GM10847 (cell line): Measurements from ENCODE around the gene CAMSAP1.

ENCODE experiments used
- POLR2A ChIP-seq: IDR thresholded peaks from 2 replicates; pipeline ENCODE4 v1.6.1; 2011; ENCODE audit not compliant: insufficient read length; ENCODE audit errors: extremely low read depth

The CAMSAP1 gene

DNA sequence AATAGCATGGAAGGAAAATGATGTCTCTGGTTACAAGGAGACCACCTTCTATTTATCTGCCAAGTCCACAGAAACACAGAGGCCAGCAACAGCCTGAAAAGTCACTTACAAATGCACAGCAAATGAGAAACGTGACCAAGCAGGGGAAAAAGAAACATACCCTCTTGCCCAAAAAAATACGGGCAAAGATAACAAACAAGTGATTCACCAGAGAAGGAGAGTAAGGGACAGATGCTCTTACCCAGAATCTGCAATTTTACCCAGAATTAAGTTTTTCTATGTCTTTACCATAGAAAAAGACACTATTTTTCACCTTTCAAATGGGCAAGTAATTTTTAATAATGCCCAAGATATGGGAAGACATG is 28.1 kb downstream of the CAMSAP1 start:
- TF ChIP-seq POLR2A: no peak

GRCh38 chr9:135878528-135879236 is 28.7 kb downstream of the CAMSAP1 start:
- TF ChIP-seq POLR2A: no peak

GRCh38 chr9:135877791-135878527 is 29.4 kb downstream of the CAMSAP1 start:
- no peak for TF ChIP-seq POLR2A

GRCh38 chr9:135876936-135877335 is 30.4 kb downstream of the CAMSAP1 start:
- no peak for TF ChIP-seq POLR2A

- no peak for TF ChIP-seq POLR2A
Observed at GRCh38 chr9:135874859-135875258, 32.5 kb downstream of the CAMSAP1 start.

DNA sequence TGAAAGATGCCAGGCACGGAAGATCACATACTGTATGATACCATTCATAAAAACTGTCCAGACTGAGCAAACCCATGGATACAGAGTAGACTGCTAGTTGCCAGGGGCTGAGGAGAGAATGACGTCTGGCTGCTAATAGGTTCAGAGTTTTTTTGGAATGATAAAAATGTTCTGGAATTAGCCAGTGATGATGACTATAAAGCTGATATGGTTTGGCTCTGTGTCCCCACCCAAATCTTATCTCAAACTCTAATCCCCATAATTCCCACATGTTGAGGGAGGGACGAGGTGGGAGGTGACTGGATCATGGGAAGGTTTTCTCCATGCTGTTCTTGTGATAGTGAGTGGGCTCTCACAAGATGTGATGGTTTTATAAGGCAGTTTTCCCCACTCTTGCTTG is 37.4 kb downstream of the CAMSAP1 start:
- TF ChIP-seq POLR2A: no peak

DNA sequence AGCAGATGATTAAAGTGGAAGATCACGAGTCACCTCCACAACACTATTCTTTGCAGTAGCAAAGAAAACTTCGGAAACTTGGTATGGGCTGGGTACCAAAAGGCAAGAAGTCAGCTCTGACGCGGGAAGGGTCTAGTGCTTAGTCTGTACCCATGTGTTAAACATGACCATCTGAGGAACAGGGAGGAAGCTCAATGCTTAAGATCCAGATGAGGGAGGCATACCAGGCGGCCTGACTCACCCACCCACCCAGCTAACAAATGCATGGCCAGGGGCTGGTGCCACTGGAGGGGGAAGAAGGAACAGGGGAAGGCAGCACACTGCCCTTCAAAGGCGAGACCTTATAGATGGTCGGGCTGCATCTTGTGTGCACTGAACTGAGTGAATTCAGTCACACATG is 41.8 kb downstream of the CAMSAP1 start:
- no peak for TF ChIP-seq POLR2A

- no peak for TF ChIP-seq POLR2A
Observed at GRCh38 chr9:135864447-135865049, 42.8 kb downstream of the CAMSAP1 start.

DNA sequence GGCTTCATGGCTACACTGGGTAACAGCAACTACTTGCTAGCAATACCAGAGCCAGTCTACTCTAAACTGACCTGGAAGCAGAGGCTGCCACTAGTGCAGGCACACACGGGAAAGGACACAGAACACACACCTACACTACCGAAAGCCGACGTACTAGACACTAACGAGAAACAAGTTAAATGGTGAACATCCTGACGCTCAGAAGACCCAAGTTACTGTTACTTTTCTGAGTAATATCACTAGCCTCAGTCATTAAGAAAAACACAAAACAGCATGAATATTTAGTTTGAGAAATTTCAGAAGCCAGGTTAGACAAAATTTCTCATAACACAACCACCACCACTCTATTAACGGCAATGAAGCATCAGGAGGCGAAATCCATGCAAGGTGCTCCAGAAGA is 44.5 kb downstream of the CAMSAP1 start:
- TF ChIP-seq POLR2A: no peak

DNA sequence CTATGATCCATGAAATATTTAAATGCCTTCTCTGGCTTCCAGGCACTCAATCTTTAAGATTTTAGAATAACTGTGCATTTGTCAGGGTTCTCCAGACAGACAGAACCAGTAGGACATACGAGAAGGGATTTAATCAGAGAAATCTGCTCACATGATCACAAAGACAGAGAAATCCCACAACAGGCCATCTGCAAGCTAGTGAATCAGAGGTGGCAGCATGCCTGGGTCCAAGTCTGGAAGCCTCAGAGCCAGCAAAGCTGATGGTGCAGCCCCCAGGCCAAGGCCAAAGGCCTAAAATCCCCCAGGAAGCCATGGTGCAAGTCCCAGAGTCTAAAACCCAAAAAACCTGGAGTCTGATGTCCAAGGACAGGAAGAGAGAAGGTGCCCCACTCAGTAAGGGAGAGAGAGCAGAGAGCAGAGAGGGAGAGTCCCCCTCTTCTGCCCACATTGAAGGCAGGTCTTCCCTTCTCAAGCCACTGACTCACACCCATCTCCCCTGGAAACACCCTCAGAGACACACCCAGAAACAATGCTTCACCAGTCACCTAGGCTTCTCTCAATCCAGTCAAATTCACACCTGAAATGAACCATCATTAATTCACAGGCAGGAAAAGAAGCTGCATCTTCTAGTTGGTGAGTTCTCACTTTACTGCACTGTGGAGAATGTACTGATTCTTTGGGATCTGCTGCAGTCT is 48.7 kb downstream of the CAMSAP1 start:
- TF ChIP-seq POLR2A: no peak

GRCh38 chr9:135857843-135858242 is 49.5 kb downstream of the CAMSAP1 start:
- TF ChIP-seq POLR2A: no peak

DNA sequence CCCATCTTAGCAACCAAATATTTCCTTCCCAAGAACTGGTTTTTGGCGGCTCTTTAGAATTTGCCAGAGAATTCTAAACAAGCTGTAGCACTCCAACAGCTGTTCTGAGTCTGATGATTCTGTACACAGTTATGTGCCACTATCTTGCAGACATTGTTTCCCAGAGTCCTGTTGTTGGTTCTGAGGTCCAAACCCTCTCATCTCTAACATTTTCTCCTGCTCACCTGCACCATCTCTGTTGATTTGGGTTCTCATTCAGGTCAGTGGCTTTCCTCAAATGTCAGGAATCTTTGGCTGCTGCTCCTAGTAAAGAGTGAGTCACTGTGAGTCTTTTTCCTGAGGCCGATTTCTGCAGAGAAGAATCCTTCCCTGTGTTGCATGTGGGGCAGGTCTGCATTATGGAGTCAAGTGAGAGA is 50.0 kb downstream of the CAMSAP1 start:
- TF ChIP-seq POLR2A: no peak

- no peak for TF ChIP-seq POLR2A
Observed at GRCh38 chr9:135851748-135852147, 55.6 kb downstream of the CAMSAP1 start.

- TF ChIP-seq POLR2A: no peak
Observed at GRCh38 chr9:135850737-135851136, 56.6 kb downstream of the CAMSAP1 start.

DNA sequence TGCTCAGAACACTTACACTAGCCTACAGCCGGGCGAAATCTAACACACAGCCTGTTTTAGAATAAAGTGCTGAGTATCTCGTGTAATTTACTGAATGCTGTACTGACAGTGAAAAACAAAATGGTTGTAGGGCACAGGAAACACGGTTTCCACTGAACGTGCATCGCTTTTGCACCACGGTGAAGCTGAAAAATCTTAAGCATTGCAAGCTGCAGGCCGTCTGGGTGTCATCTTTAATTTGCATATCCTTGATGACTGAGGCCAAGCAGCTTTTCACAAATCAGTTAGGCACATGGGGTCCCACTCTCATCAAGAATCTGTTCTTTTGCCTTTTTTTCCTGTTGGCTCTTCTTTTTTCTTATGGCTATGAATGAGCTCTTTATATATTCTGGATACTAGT is 58.2 kb downstream of the CAMSAP1 start:
- TF ChIP-seq POLR2A: no peak
